Neural crest cell (in vitro differentiated cells): ENCODE measurements around the gene CEP104. TPM values are rescaled to one million over a fixed set of nuclear protein-coding genes. Genes with fewer than 3 reads are reported as not detected.

ENCODE experiments used
- DNase-seq: peaks from one replicate; pipeline ENCODE4 v3.0.0; 2021; ENCODE audit warnings: low read depth, mixed read lengths, low spot score
- H3K27ac Mint-ChIP-seq: one replicate; pipeline ENCODE4 v1.8.0; 2021; ENCODE audit warnings: mild to moderate bottlenecking, mixed read lengths; ENCODE audit not compliant: unreplicated experiment
- H3K27me3 Mint-ChIP-seq: 2 replicates; pipeline ENCODE4 v1.8.0; 2021; ENCODE audit warnings: low read depth, mild to moderate bottlenecking, mixed read lengths
- H3K36me3 Mint-ChIP-seq: 2 replicates; pipeline ENCODE4 v1.8.0; 2021; ENCODE audit warnings: low read depth, mild to moderate bottlenecking, mixed read lengths
- H3K4me1 Mint-ChIP-seq: 2 replicates; pipeline ENCODE4 v1.8.0; 2021; ENCODE audit warnings: mixed read lengths
- H3K4me3 Mint-ChIP-seq: one replicate; pipeline ENCODE4 v1.8.0; 2021; ENCODE audit warnings: mild to moderate bottlenecking, mixed read lengths
- H3K9me3 Mint-ChIP-seq: 2 replicates; pipeline ENCODE4 v1.8.0; 2021; ENCODE audit warnings: mixed read lengths
- CTCF ChIP-seq: fragments of 200-600 bp; sonication (generic); conservative IDR thresholded peaks from 2 replicates; pipeline ENCODE4 v1.5.0; 2021; ENCODE audit warnings: antibody characterized with exemption, mild to moderate bottlenecking
- total RNA-seq: library from RNA; stranded (reverse); gene quantifications from 2 replicates; pipeline ENCODE4 v1.2.1, GENCODE V29; 2021

The CEP104 gene
- total RNA-seq, 1 donor from 2014 or later, result 36.2 TPM

GRCh38 chr1:3780901-3781300, 76.1 kb downstream of the CEP104 start:
- no peaks in the 10 kb centered on the region for H3K27me3 Mint-ChIP-seq
- H3K9me3 Mint-ChIP-seq, result no peaks in the 10 kb centered on the region
- H3K4me3 Mint-ChIP-seq, result no peak overlapping the region
- no peak overlapping the region for H3K27ac Mint-ChIP-seq
- H3K4me1 Mint-ChIP-seq, result peaks cover under 1% of the 10 kb centered on the region
- peaks cover 16% of the 10 kb centered on the region for H3K36me3 Mint-ChIP-seq
- no peak for DNase-seq
- no peak for TF ChIP-seq CTCF

GRCh38 chr1:3779912-3780416, 77.0 kb downstream of the CEP104 start:
- Mint-ChIP-seq H3K4me1 (peaks cover 10% of the 10 kb centered on the region), H3K4me3 (no peak overlapping the region), H3K9me3 (no peaks in the 10 kb centered on the region), H3K27me3 (no peaks in the 10 kb centered on the region), H3K27ac (no peak overlapping the region), H3K36me3 (peaks cover 16% of the 10 kb centered on the region)
- TF ChIP-seq CTCF, result no peak
- DNase-seq, result no peak

GRCh38 chr1:3779265-3779911, 77.6 kb downstream of the CEP104 start:
- no peak for TF ChIP-seq CTCF
- Mint-ChIP-seq H3K4me1 (peaks cover 11% of the 10 kb centered on the region), H3K27ac (no peak overlapping the region), H3K36me3 (peaks cover 15% of the 10 kb centered on the region), H3K27me3 (no peaks in the 10 kb centered on the region), H3K4me3 (no peak overlapping the region), H3K9me3 (no peaks in the 10 kb centered on the region)
- no peak for DNase-seq

- TF ChIP-seq CTCF, result no peak
- DNase-seq, result no peak
- Mint-ChIP-seq H3K27ac (no peak overlapping the region), H3K27me3 (no peaks in the 10 kb centered on the region), H3K36me3 (peaks cover 9% of the 10 kb centered on the region), H3K4me3 (no peak overlapping the region), H3K9me3 (no peaks in the 10 kb centered on the region), H3K4me1 (peaks cover 11% of the 10 kb centered on the region)
Measured at GRCh38 chr1:3778590-3779264, 78.3 kb downstream of the CEP104 start.

- no peak overlapping the region for H3K27ac Mint-ChIP-seq
- no peaks in the 10 kb centered on the region for H3K9me3 Mint-ChIP-seq
- no peak for TF ChIP-seq CTCF
- no peaks in the 10 kb centered on the region for H3K27me3 Mint-ChIP-seq
- peaks cover 9% of the 10 kb centered on the region for H3K36me3 Mint-ChIP-seq
- H3K4me1 Mint-ChIP-seq, result peaks cover 11% of the 10 kb centered on the region
- DNase-seq, result no peak
- no peak overlapping the region for H3K4me3 Mint-ChIP-seq
Measured at GRCh38 chr1:3777647-3778589, 79.1 kb downstream of the CEP104 start.
